ENCODE data around the gene SFSWAP.
"Not testable (repeated sequence)": the region's sequence is repeated elsewhere in the genome, so short reads cannot be mapped to it uniquely, and the experiment has no call there.

The SFSWAP gene

DNA sequence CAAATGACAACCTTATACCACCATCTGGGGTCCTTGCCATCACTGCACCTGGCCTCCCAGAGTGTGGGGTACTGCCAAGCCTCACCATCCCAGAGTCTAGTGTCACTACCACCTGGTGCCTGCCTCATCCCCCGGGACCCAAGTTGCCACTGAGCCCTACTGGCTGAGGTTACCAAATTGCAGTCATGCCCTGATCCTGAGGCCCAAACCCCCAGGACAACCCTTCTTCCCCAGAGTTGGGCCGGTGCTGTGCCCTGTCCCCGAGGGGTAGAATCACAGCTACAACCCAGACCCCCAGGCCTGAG lies 8.4 kb upstream of the SFSWAP start:
- DNase-seq (ENCODE audit: low spot score): no peak

DNA sequence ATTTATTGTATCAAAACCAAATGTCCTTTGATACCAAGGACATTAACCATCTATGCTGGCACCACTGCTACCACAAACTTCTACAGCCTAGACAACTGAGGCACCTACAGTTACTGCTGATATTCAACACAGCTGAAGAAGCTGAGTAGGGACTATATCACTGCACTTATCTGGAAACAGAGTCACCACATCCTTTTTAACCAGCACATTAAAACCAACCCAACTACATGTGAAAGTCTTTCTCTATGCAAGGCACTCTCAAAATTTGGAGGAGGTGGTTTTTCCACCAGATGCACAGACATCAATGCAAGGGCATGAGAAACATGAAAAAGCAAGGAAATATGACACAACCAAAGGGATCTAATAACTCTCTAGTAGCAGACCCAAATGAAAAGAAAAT lies 7.7 kb upstream of the SFSWAP start:
- no peak for DNase-seq (ENCODE audit: low spot score)

GRCh38 chr12:131704509-131704908 lies 6.4 kb upstream of the SFSWAP start:
- no peak for DNase-seq (ENCODE audit: low spot score)

GRCh38 chr12:131706709-131707108 lies 4.2 kb upstream of the SFSWAP start:
- not testable (repeated sequence) for DNase-seq (ENCODE audit: low spot score)

DNA sequence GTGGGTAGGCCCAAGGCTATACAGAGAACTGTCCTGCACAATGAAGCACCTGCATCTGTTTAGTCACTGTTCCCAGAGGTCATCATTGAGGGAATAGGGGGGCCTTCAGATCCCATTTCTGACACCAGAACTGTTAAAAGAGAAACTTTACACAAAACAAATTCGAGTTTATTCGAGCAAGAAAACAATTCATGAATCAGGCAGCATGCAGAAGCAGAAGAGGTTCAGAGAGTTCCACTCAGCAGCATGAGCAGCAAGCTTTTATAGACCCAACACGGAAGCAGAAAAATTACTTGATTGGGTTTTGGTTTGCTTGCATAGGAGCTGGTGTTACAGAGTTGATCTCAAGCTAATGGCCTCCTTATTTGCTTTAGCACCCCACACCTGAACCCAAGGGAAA lies 1.7 kb upstream of the SFSWAP start:
- no peak for DNase-seq (ENCODE audit: low spot score)

- no peak for DNase-seq (ENCODE audit: low spot score)
Observed at GRCh38 chr12:131711551-131712205, 788 bp downstream of the SFSWAP start.

DNA sequence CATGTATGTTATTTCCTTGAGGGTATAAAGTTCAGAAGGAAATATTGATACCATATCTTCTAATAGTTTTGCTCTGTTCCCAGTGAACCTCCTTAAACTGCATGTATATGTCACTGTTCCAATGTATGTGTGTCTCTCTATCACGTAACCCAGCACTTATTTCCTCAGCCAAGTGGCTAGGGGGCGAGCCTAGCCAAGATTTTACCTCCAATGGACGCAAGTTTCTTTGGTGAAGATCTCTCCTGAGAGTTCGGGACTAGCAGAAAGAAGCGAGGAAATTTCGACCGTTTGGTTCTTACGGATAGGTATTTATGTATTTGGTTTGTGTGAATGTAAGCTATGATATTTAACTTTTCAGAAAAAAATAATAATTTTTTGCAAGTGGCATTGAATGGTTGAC lies 2.5 kb downstream of the SFSWAP start:
- no peak for DNase-seq (ENCODE audit: low spot score)

GRCh38 chr12:131714759-131715158 lies 3.9 kb downstream of the SFSWAP start:
- DNase-seq (ENCODE audit: low spot score): no peak

DNA sequence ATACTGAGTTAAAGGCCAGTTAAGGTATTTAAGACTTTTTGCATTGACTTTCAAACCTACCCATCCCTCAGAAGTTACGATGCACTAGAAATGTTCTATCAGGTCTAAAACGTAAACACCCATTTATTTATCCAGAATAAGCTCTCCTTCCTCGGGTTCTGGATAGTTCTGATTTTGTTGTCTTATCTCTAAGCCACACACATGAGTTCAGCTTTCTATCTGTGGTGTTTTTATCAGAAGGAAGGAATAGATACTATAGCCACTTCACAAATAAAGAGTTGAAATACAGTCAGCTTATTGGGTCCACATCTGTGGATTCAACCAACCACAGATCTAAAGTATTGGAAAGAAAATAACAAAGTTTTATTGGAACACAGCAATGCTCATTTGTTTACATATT lies 5.4 kb downstream of the SFSWAP start:
- DNase-seq (ENCODE audit: low spot score): no peak

DNA sequence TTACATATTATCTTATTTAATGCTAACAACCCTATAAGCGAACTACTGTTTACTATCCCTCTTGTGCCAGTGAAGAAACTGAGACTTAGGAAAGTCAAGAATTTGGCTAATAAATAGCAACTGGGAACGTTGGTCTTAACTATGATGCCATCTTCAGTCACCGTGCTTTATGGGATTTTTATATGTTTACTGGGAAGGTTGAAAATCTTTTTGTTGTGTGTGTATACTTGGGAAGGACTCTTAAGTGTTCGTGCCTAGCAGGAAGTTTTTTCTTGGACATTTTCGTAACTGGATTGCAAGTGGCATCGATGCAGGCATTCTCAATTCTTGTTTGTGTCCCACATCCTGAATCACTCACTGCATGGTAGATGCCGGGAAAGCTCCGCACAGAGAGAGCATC lies 9.4 kb downstream of the SFSWAP start:
- no peak for DNase-seq (ENCODE audit: low spot score)

- no peak for DNase-seq (ENCODE audit: low spot score)
Observed at GRCh38 chr12:131720921-131721320, 10.0 kb downstream of the SFSWAP start.

DNA sequence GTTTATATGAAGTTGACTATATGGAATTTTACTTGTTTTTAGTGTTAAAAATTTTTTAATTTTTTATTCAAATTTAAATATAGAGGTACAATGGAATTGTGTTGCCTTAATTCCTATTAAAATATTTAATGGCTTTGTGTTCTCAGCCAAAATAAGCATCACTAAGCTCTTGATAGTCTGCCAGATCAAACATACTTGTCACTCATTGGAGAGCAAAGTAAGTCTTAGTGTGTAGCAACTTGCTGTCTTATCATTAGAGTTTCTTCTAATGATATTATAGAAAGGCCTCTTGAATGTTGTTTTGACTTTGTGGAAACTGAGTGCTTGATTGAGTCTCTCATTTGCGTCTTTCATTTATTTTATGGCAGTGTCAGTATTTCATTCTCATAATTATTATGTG lies 10.7 kb downstream of the SFSWAP start:
- DNase-seq (ENCODE audit: low spot score): no peak

DNA sequence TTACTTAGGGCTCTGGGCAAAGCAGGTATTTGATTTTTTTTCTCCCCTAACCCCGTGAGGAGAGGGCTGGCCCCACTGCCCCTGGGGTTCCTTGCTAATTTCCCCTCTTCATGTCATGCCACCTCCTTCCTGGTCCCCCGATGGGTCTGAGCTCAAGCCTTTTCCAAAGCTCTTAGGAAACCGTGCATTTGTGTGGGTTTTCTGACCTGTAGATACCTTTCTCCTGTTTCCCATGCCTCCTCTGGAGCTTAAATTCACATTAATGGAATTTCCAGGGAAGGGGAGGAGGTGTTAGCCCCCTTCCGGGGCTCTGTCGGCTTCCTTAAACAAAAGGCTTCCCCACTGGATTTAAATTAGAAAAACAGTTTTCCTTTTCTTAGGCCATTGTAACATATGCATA lies 12.6 kb downstream of the SFSWAP start:
- DNase-seq (ENCODE audit: low spot score): no peak

DNA sequence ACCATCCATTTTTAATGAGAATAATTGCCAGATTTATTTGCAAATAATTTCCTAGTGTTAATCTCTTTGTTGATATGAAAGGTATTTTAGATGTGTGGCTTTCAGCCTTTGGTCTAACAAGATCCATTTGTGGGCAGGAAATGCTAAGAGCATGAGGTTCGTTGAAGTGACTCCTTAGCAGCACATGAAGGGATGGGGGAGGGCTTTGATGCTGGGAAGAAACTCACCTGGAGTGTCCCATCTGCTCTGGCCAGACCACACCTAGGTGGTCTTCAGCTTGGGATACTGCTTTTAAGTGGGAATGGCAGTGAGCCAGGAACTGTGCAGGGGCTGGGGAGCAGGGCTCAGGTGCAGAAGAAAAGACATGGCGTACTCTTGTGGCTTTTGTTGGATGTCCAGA lies 13.6 kb downstream of the SFSWAP start:
- no peak for DNase-seq (ENCODE audit: low spot score)

DNA sequence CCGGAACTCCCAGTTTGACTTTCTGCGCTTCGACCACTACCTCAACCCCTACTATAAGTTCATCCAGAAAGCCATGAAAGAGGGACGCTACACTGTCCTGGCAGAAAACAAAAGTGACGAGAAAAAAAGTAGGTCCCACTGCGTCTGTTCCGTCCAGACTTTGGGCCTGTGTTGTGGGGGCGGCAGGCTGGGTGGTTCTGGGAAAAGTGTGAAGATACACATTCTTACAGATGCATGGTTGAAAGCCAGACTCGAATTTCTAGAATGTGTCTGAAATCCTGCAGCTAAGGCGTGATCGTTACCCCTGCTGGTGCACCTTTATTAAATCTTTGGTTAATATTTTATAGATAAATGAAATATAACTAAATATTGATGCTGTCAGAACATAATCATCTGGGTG lies 14.6 kb downstream of the SFSWAP start:
- DNase-seq (ENCODE audit: low spot score): no peak

DNA sequence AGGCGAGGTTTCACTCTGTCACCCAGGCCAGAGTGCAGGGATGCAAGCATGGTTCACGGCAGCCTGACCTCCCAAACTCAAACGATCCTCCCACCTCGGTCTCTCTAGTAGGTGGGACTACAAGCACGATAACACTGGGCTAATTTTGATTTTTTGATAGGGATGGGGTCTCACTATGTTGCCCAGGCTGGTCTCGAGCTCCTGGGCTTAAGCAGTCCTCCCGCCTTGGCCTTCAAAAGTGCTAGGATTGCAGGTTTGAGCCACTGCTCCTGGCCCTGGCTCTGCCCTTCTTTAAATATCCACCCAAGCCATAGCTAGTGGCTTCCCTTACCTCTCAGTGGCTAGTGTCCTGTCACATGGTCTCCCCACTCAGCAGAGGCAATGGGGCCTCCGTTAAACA lies 17.8 kb downstream of the SFSWAP start:
- no peak for DNase-seq (ENCODE audit: low spot score)

GRCh38 chr12:131729254-131729955 lies 18.5 kb downstream of the SFSWAP start:
- DNase-seq (ENCODE audit: low spot score): no peak

DNA sequence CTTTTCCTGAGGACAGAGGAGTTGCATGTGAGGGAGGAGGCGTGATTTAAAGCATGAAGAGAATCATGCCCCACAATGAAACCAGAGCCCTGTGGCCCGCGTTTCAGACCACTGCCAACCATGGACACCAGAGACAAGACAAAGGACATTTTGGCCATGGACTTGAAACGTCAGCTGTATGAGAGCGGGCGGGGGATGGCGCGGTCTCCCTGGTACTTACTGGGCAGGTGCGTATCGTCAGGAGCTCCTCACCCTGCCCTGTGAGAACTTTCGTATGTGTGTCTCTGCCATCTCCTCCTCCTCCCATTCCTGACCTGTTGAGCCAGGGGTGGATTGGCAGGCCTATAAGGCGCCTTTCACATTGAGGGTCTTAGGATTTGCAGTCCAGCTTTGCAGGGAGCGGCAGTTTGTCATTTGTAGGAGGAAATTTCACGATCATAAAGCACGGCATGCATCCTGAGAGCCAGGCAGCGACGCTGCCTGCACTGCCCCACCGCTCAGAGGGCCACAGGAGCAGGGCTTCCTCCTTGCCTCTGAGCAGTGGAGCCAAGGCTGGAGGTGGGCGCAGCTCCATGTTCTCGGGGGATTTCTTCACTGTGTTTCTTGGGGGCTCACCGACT lies 22.2 kb downstream of the SFSWAP start:
- no peak for DNase-seq (ENCODE audit: low spot score)

DNA sequence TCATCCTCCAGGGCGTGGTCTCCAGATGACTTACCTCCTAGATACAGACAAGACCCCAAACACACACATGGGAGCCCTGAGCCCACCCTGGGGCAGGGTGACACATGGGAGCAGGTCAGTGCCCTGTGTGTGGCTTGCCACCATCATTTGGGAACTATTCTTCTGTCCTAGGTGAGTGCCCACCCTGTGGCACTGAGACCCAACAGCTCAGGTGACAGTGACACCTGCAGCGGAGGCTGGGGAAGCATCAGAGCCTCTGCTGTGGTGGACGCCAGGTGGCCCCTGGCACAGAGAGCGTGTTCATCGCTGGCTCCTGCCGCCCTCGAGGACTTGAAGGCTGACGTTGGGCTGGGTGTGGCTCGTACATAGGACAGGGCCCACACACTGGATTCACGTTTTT lies 23.0 kb downstream of the SFSWAP start:
- DNase-seq (ENCODE audit: low spot score): no peak

DNA sequence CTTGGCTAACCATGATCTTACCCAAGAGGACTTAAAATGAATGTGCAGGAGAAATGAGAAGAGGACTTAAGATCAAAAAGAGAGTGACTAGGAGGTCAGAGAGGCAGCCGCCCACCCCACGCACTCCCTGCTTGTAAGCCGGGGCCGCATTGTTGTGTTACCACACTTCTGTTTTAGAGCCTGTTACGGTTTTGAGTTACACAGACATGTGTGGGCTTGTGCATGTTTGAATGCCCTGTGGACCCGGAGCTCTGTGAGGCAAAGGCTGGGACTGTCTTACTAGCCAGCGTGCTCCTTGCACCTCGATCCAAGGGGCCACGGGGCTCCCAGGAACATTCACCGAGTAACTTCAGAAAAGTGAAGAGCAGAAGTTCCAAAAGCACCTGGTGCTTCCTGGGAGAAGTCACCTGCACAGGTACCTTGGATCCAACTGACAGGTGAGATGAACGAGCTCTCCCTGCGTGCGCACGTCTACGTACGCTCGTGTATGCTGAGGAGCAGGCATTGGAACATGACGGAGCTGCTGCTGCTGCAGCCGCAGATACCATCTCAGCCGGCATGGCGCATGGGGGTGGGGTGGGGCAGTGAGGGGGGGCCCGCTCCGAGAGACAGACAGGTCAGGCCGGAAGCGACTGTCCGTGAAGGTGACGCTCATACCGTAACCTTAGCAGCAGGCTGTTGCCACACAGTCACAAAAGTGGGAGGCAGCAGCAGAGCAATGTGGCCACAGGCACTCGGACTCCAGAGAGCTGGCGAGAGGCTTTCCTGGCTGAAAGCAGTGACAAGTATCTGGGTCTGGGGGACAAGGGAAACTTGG lies 23.7 kb downstream of the SFSWAP start:
- DNase-seq (ENCODE audit: low spot score): no peak

GRCh38 chr12:131735153-131735456 lies 24.2 kb downstream of the SFSWAP start:
- DNase-seq (ENCODE audit: low spot score): no peak

GRCh38 chr12:131735476-131736445 lies 24.9 kb downstream of the SFSWAP start:
- DNase-seq (ENCODE audit: low spot score): peak; percentile 24
